ENCODE measurements around the gene CASP14.
"Not testable (repeated sequence)": the region's sequence is repeated elsewhere in the genome, so short reads cannot be mapped to it uniquely, and the experiment has no call there.

Gene CASP14

GRCh38 chr19:15048885-15049541, at the start of gene CASP14:
Gene CASP14, plus strand, starts transcription at chr19:15049480. Its CDS starts 2,772 bp downstream, at chr19:15052252.
- DNase-seq (ENCODE audit: low spot score): no peak

GRCh38 chr19:15008308-15008707, 41.0 kb upstream of the CASP14 start:
- no peak for DNase-seq (ENCODE audit: low spot score)

DNA sequence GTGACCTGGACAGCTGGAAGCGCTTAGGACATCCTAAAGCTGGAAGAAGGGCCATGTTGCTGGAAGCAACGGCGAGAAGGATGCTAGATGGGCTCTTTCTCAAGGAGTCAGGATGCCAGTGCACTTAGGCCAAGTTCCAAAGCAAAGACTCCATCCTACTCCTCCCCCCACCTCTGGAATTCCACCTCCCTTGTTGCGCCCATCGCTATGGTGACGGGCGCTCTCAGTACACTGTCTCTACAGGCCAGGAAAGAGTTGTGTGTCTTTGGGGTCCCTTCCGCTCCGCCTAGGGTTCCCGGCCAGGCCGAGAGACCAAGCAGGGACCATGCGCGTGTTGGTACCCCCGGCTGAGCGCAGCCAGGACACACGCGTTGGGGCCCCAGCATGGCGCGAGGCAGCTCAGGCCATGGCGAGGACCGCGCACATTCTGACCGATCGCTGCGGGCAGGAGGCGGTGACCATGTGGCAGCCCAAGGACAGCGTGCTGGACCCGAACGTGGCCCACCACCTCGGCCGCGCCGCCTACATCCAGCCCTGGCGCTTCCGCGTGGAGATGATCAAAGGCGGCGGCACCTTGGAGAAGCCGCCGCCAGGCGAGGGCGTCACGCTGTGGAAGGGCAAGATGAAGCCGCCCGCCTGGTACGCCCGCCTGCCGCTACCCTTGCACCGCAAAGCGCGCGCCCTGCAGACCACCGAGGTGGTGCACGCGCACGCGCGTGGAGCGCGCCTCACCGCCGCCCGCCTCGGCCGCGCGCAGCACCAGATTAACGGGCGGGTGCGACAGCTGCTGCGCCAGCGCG, 38.6 kb upstream of the CASP14 start:
- DNase-seq (ENCODE audit: low spot score): no peak

GRCh38 chr19:15014579-15014978, 34.7 kb upstream of the CASP14 start:
- DNase-seq (ENCODE audit: low spot score): no peak

GRCh38 chr19:15015946-15016542, 33.2 kb upstream of the CASP14 start:
- DNase-seq (ENCODE audit: low spot score): peak; percentile 10

- DNase-seq (ENCODE audit: low spot score): not testable (repeated sequence)
Measured at GRCh38 chr19:15018836-15019235, 30.4 kb upstream of the CASP14 start.

- no peak for DNase-seq (ENCODE audit: low spot score)
Measured at GRCh38 chr19:15021286-15022007, 27.8 kb upstream of the CASP14 start.

- DNase-seq (ENCODE audit: low spot score): no peak
Measured at GRCh38 chr19:15022752-15023151, 26.5 kb upstream of the CASP14 start.

- DNase-seq (ENCODE audit: low spot score): peak; percentile 23
Measured at GRCh38 chr19:15025217-15025616, 24.1 kb upstream of the CASP14 start.

- DNase-seq (ENCODE audit: low spot score): no peak
Measured at GRCh38 chr19:15028490-15028889, 20.8 kb upstream of the CASP14 start.

- DNase-seq (ENCODE audit: low spot score): no peak
Measured at GRCh38 chr19:15031675-15032074, 17.6 kb upstream of the CASP14 start.

DNA sequence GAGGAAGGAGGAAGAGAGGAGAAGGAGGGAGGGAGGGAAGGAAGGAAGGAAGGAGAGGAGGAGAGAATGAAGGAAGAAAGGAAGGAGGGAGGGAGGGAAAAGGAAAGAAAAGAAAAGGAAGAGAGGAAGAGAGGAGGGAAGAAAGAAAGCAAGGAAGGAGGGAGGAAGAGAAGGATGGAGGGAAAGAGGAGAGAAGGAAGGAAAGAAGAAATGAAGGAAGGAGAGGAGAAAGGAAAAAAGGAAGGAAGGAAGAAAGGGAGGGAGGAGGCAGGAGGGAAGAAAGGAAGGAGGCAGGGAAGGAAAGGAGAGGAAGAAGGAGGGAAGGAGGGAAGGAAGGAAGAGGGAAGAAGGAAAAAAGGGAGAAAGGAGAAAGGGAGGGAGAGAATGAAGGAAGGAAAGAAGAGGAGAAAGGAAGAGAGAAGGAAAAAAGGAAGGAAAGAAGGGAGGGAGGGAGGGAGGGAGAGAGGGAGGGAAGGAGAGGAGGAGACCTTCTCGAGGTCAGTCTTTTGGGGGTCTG, 13.4 kb upstream of the CASP14 start:
- DNase-seq (ENCODE audit: low spot score): no peak

DNA sequence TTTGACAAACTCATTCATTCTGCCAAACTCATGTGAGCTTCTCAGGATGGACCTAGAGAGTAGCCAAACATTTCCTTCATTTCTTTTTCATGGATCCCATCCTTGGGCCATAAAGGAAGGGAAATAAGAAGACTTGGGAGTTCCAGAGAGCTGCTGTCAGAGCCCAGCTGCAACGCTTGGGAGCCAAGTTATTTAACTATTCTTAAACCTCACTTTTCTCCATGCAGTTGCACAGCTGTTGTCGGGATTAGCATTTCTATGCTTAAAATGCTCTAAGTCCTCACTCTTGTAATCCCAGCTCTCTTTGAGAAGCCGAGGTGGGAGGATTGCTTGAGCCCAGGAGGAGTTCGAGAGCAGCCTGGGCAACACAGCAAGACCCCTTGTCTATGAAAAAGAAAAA, 11.7 kb upstream of the CASP14 start:
- DNase-seq (ENCODE audit: low spot score): no peak

DNA sequence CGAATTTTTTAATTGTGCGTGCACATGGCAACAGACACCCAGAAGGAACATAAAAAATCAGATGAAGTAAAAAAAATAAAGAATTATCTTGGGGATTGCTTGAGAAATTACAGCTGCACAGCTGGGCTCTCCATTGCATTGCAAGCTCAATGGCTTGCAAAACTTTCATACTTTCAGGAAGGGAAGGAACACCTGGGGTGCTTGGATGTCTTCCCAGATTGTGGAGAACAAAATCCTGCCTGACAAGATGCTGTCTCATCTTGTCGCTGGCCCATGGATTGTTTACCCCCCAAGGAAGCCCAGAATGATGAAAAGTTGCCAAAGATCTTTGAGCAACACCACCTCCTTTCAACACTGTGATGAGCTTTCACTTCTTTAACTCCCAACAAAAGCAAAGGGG, 11.0 kb upstream of the CASP14 start:
- no peak for DNase-seq (ENCODE audit: low spot score)

- DNase-seq (ENCODE audit: low spot score): no peak
Measured at GRCh38 chr19:15042003-15042402, 7.3 kb upstream of the CASP14 start.

DNA sequence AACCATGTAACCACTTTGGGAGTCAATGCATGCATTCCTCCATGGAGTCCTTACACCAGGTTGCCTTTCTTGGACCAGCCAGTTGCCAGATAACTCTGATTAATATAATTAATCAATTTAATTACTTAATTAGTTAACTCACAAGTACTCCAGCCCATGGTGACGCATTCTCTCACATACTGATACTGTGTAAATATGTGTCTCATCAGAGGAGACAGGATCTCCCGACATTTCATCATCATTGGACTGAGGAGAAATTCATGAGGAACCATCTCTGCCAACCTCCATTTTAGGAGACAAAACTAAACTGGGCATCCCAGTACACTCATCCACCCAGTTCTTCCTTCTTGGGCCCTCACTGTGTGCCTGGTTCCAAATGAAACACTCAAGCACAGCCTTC, 6.5 kb upstream of the CASP14 start:
- no peak for DNase-seq (ENCODE audit: low spot score)

DNA sequence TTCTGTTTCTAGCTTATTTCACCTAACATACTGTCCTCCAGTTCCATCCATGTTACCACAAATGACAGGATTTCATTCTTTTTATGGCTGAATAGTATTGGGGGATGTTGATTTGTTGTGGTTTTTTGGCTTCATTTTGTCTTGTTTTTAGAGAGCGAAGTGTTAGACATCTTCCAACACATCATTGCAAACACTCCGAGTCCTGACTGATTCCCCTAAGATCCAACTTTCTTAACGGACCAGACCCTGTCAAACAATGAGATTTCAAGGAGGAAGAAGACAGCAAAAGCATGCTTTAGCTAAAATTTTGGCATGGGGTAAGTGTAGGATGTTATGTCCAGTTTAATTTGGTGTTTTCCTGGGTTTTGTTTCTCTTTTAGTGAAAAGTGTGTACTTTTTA, 3.8 kb upstream of the CASP14 start:
- DNase-seq (ENCODE audit: low spot score): no peak

- DNase-seq (ENCODE audit: low spot score): no peak
Measured at GRCh38 chr19:15047680-15048079, 1.6 kb upstream of the CASP14 start.

DNA sequence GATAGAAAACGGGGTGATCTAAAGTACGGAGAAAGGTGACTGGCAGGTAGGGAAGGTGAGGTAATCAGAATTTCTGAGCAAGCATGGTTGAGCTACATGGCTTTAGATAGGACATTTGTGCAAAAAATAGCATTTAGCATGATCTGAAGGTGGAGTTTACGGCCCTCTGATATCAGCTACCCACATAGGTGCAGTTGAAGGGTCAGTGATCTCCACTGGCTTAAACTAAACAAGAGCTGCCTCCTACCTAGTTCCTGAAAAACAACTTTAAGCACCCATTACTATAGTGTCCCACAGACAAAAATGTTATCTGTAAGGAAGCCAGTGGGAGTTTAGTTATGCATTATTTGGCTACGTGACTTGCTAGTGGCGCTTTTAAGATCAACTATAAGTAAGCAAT, 1.2 kb upstream of the CASP14 start:
- no peak for DNase-seq (ENCODE audit: low spot score)

- DNase-seq (ENCODE audit: low spot score): no peak
Measured at GRCh38 chr19:15050639-15051038, 1.4 kb downstream of the CASP14 start.

- no peak for DNase-seq (ENCODE audit: low spot score)
Measured at GRCh38 chr19:15062036-15062435, 12.8 kb downstream of the CASP14 start.

GRCh38 chr19:15070386-15070785, 21.1 kb downstream of the CASP14 start:
- DNase-seq (ENCODE audit: low spot score): not testable (repeated sequence)
